ENCODE data around the gene SMYD3. TPM values are rescaled to one million over a fixed set of nuclear protein-coding genes. Genes with fewer than 3 reads are reported as not detected.

SMYD3 gene
- total and polyA plus RNA-seq, 10 of the 15 experiments (the other 5 are each of a cell fraction or from before 2014, with no cell fraction given) = 18.3 to 54.0 (median 24.8) TPM

GRCh38 chr1:246417152-246417812, 89.8 kb downstream of the SMYD3 start:
- in situ Hi-C loops (cut with MboI) (no loop called here), intact Hi-C loops (cut with micrococcal nuclease; ENCODE audit: unreplicated experiment) (no loop called here)
- Histone ChIP-seq H2AFZ (ENCODE audit: control insufficient read depth, low read depth, low read length) (no peak overlapping the region), H4K20me1 (ENCODE audit: control insufficient read depth, insufficient read depth) (no peaks in the 10 kb centered on the region), H3K27me3 (replicated peaks in 1 of 2; ENCODE audit: control insufficient read depth in 2 of 2, insufficient read depth in 2 of 2, low read length in 1 of 2) (no peaks in the 10 kb centered on the region), H3K36me3 (ENCODE audit: control insufficient read depth in 2 of 2, insufficient read depth in 2 of 2, low read length in 1 of 2) (no peaks in the 10 kb centered on the region; a peak in 2 of 4 replicates), H3K4me1 (ENCODE audit: control insufficient read depth, insufficient read depth, low read length) (no peaks in the 10 kb centered on the region), H3K4me2 (ENCODE audit: control insufficient read depth, insufficient read depth) (no peak overlapping the region), H3K79me2 (ENCODE audit: control insufficient read depth, insufficient read depth, low read length) (no peaks in the 10 kb centered on the region), H3K9me3 (replicated peaks; ENCODE audit: control insufficient read depth, insufficient read depth, low read length) (peaks cover 3% of the 10 kb centered on the region), H3K9ac (ENCODE audit: control insufficient read depth, insufficient read depth, low read length) (no peak overlapping the region), H3K4me3 (no peak overlapping the region), H3K27ac (ENCODE audit: control insufficient read depth, insufficient read depth) (no peak overlapping the region)
- no TSS peak for BruUV-seq (replicated peaks)
- POLR2A ChIA-PET = no interaction called here
- WGBS (ENCODE audit: insufficient coverage, insufficient replicate concordance, low lambda C conversion rate, missing lambda C conversion rate) = 45% methylated on average over 4 of the region's 4 CpGs
- FAIRE-seq (peak; percentile 75), DNase-seq (ENCODE audit: low read depth, low spot score) (no peak), ATAC-seq (peak; percentile 15; the same call in 2 of the 3 replicates)
- CTCF ChIA-PET = no interaction called here
- RAD21 ChIA-PET (ENCODE audit: unreplicated experiment) = interaction anchor here (0.7 kb wide), 1 partner anchor 72 kb away, joined by 3 read pairs; no protein-coding TSS in a partner anchor
- SMC1A ChIA-PET (ENCODE audit: uncharacterized antibody, unreplicated experiment) = interaction anchor here (0.6 kb wide), 1 partner anchor 146 kb away, joined by 3 read pairs; no protein-coding TSS in a partner anchor
- TF ChIP-seq NR2C2 (IDR thresholded peaks at IDR 0.05; ENCODE audit: borderline replicate concordance, control insufficient read depth, insufficient read length, low read depth) (no peak), TAF1 (IDR thresholded peaks at IDR 0.05; ENCODE audit: borderline replicate concordance, low read depth, low read length) (no peak), NR2F1 (conservative IDR thresholded peaks at IDR 0.05) (no peak), CHD4 (IDR thresholded peaks at IDR 0.05) (no peak), IRF3 (IDR thresholded peaks at IDR 0.05) (no peak), POLR2AphosphoS5 (IDR thresholded peaks at IDR 0.05; ENCODE audit: low read length) (no peak), PBX3 (IDR thresholded peaks at IDR 0.05; ENCODE audit: insufficient replicate concordance, low read depth, low read length) (no peak), SMC3 (IDR thresholded peaks at IDR 0.05; ENCODE audit: borderline replicate concordance, low read length) (no peak), USF1 (IDR thresholded peaks at IDR 0.05; ENCODE audit: borderline replicate concordance, extremely low read length, insufficient read depth, low read depth, low read length) (no peak), KAT2A (conservative IDR thresholded peaks at IDR 0.05; ENCODE audit: control insufficient read depth, low read depth, low read length) (no peak), YY1 (IDR thresholded peaks at IDR 0.05; ENCODE audit: low read depth, low read length) (no peak), KLF5 (IDR thresholded peaks at IDR 0.05; ENCODE audit: partially characterized antibody) (no peak), ZBTB40 (IDR thresholded peaks at IDR 0.05; ENCODE audit: borderline replicate concordance) (no peak)
